Mesothelial cell of epicardium (in vitro differentiated cells): Measurements from ENCODE around the gene FBL. TPM values are rescaled to one million over a fixed set of nuclear protein-coding genes. Genes with fewer than 3 reads are reported as not detected.
A peak's percentile ranks its signal among the peaks of the same experiment; 100 is the strongest.

ENCODE experiments used
- DNase-seq, 2 experiments: peaks; one replicate each; pipeline ENCODE4 v3.0.0; 2021; ENCODE audit warnings: low spot score in 2 of 2; ENCODE audit not compliant: unreplicated experiment in 2 of 2
- H3K27ac Mint-ChIP-seq: 2 replicates; pipeline ENCODE4 v1.8.0; 2021; ENCODE audit warnings: mixed read lengths
- H3K27me3 Mint-ChIP-seq: 2 replicates; pipeline ENCODE4 v1.8.0; 2021; ENCODE audit warnings: low read depth, mixed read lengths
- H3K36me3 Mint-ChIP-seq: 2 replicates; pipeline ENCODE4 v1.8.0; 2021; ENCODE audit warnings: mixed read lengths
- H3K4me1 Mint-ChIP-seq: 2 replicates; pipeline ENCODE4 v1.8.0; 2021; ENCODE audit warnings: mixed read lengths
- H3K4me3 Mint-ChIP-seq: 2 replicates; pipeline ENCODE4 v1.8.0; 2021; ENCODE audit warnings: mild to moderate bottlenecking, moderate library complexity, mixed read lengths
- H3K9me3 Mint-ChIP-seq: 2 replicates; pipeline ENCODE4 v1.8.0; 2021; ENCODE audit warnings: mixed read lengths
- total RNA-seq: library from RNA; stranded (reverse); gene quantifications from 3 replicates; pipeline ENCODE4 v1.2.1, GENCODE V29; 2021
- TF ChIP-seq, protein P1 (sequence below): fragments of 200-600 bp; sonication (generic); IDR thresholded peaks from one replicate; pipeline ENCODE4 v1.5.0; 2021; ENCODE audit warnings: antibody characterized with exemption; ENCODE audit not compliant: unreplicated experiment

The FBL gene
- total RNA-seq, 1 donor from 2014 or later, result 273 TPM

DNA sequence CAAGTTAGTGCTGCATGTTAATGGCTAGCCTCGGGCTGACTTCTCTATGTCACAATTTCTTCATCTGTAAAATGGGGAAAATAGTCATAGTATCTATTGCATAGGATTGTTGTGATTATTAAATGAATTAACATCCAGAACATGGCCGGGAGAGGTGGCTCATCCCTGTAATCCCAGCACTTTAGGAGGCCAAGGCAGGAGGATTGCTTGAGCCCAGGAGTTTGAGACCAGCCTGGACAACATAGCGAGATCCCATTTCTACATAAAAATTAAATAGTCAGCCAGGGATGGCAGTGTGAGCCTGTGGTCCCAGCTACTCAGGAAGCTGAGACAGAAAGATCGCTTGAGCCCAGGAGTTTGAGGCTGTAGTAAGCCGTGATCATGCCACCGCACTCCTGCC, 21.8 kb upstream of the FBL start:
- Mint-ChIP-seq H3K27ac (no peak overlapping the region), H3K9me3 (no peaks in the 10 kb centered on the region), H3K27me3 (peaks cover 2% of the 10 kb centered on the region), H3K36me3 (peaks cover 4% of the 10 kb centered on the region), H3K4me1 (no peaks in the 10 kb centered on the region), H3K4me3 (no peak overlapping the region)
- TF ChIP-seq, protein P1, sequence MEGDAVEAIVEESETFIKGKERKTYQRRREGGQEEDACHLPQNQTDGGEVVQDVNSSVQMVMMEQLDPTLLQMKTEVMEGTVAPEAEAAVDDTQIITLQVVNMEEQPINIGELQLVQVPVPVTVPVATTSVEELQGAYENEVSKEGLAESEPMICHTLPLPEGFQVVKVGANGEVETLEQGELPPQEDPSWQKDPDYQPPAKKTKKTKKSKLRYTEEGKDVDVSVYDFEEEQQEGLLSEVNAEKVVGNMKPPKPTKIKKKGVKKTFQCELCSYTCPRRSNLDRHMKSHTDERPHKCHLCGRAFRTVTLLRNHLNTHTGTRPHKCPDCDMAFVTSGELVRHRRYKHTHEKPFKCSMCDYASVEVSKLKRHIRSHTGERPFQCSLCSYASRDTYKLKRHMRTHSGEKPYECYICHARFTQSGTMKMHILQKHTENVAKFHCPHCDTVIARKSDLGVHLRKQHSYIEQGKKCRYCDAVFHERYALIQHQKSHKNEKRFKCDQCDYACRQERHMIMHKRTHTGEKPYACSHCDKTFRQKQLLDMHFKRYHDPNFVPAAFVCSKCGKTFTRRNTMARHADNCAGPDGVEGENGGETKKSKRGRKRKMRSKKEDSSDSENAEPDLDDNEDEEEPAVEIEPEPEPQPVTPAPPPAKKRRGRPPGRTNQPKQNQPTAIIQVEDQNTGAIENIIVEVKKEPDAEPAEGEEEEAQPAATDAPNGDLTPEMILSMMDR, result no peak
- DNase-seq, result no peak

DNA sequence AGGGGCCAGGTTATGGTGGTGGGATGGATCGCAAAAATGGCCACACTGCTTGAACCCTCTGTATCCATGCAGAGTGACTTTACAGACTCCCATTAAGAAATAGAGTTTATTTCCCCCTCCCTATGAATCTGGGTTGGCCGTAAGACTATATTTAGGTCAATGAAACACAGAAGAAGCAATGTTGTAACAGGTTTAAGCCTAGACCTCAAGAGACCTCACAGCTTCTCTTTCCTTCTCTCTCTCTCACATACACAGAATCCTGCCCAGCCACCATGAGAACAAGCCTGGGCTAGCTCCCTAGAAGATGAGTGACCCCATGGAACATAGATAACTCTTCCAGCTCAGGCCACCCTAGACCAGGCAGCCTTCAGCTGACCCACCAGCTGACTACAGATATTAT, 21.0 kb upstream of the FBL start:
- Mint-ChIP-seq H3K4me1 (no peaks in the 10 kb centered on the region), H3K27me3 (peaks cover 2% of the 10 kb centered on the region), H3K27ac (no peak overlapping the region), H3K9me3 (no peaks in the 10 kb centered on the region), H3K4me3 (no peak overlapping the region), H3K36me3 (peaks cover 4% of the 10 kb centered on the region)
- TF ChIP-seq, protein P1, result no peak
- DNase-seq, result no peak

DNA sequence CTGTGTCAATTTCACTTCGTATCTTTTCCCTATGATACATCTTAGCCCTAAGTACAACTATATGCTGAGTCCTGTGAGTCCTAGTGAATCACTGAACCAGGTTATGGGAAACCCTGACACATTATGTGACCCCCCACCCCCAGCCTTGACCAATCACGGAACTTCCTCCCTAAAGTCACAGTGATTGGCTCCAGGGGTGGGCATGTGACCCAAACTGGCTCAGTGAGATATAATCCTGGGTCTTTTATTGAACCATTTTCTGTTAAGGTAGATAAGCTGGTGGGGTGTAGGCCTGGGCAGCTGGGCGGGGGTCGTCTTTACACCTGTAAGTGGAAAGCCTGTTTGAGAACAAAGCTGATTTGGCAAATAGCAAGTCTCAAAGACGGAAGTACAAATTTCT, 19.8 kb upstream of the FBL start:
- Mint-ChIP-seq H3K4me3 (no peak overlapping the region), H3K9me3 (no peaks in the 10 kb centered on the region), H3K27ac (no peak overlapping the region), H3K27me3 (peaks cover 2% of the 10 kb centered on the region), H3K4me1 (no peaks in the 10 kb centered on the region), H3K36me3 (peaks cover 4% of the 10 kb centered on the region)
- TF ChIP-seq, protein P1, result no peak
- no peak for DNase-seq

DNA sequence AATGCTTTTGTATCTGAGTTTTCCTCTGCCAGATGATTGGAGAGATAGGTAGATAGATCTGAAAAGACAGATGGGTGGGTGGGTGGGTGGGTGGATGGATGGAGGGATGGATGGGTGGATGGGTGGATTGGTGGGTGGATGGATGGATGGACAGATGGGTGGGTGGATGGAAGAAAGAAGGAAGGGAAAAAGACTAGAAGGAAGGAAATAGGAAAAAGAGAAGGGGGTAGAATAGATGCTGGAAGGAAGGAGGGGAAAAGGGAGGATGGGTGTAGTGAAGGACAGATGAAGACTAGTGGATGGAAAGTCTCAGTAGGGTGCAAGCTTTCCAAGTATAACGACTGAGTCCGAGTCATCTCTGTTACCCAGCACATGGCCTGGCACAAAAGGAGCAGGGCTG, 19.0 kb upstream of the FBL start:
- H3K4me1 Mint-ChIP-seq, result no peaks in the 10 kb centered on the region
- peaks cover 4% of the 10 kb centered on the region for H3K36me3 Mint-ChIP-seq
- peaks cover 2% of the 10 kb centered on the region for H3K27me3 Mint-ChIP-seq
- H3K27ac Mint-ChIP-seq, result no peak overlapping the region
- H3K9me3 Mint-ChIP-seq, result no peaks in the 10 kb centered on the region
- H3K4me3 Mint-ChIP-seq, result no peak overlapping the region
- DNase-seq, result no peak
- TF ChIP-seq, protein P1, result no peak

DNA sequence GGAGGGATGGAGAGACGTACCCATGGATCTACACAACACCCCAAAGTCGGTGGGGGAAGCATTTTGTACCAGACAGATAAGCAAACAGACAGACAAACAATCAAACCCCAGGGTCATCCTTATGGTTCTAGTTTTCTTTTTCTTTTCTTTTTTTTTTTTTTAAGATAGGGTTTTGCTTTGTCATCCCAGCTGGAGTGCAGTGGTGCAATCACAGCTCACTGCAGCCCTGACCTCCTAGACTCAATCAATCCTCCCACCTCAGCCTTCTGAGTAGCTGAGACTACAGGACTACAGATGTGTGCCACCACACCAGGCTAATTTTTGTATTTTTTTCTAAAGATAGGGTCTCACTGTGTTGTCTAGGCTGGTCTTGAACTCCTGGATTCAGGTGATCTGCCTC, 17.9 kb upstream of the FBL start:
- Mint-ChIP-seq H3K4me3 (no peak overlapping the region), H3K36me3 (peaks cover 4% of the 10 kb centered on the region), H3K4me1 (no peaks in the 10 kb centered on the region), H3K27ac (no peak overlapping the region), H3K9me3 (no peaks in the 10 kb centered on the region), H3K27me3 (peaks cover 2% of the 10 kb centered on the region)
- TF ChIP-seq, protein P1, result no peak
- DNase-seq, result no peak

DNA sequence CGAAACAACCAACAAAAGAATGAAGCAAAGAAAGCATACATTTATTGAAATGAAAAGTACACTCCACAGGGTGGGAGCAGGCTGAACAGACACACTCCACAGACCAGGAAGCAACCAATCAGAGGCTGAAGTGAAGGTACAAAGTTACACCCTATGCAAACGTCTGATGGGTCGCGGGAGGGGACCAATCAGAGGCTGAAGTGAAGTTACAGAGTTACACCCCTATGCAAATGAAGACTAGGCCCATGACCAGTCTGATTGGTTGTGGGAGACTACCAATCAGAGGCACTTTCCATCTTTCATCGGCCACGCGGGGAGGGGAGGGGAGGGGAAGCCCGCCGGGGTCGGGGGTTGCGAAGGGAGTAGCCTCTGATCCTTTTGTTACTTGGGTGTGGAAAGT, 12.4 kb upstream of the FBL start:
- Mint-ChIP-seq H3K27me3 (peaks cover 6% of the 10 kb centered on the region), H3K27ac (peak overlapping the region; percentile 58), H3K4me1 (no peaks in the 10 kb centered on the region), H3K36me3 (no peaks in the 10 kb centered on the region), H3K9me3 (peaks cover 7% of the 10 kb centered on the region), H3K4me3 (peak overlapping the region; percentile 36)
- TF ChIP-seq, protein P1, result no peak
- no peak for DNase-seq
